ENCODE measurements around the gene CHST8.

CHST8 gene

DNA sequence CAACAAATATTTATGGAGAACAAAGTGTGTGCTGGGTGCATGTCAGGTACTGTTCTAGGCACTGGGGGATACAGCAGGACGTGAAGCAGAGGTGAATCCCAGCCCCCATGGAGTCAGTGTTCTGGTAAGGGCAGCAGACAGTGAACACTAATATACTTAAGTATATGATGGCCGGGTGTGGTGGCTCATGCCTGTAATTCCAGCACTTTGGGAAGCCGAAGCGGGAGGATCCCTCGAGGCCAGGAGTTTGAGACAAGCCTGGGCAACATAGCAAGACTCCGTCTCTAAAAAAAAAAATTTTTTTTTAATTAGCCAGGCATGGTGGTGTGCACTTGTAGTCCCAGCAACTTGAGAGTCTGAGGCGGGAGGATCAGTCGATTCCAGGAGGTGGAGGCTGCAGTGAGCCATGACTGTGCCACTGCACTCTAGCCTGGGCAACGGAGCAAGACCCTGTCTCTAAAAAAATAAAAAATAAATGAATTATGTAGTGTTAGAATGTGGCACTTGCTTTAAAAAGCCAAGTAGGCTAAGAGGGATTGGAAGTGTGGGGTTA, 22.6 kb downstream of the CHST8 start:
- Histone ChIP-seq H3K27me3 (ENCODE audit: low read length) (no peaks in the 10 kb centered on the region), H2AFZ (ENCODE audit: low read depth, low read length, severe bottlenecking) (no peak overlapping the region), H3K9me3 (ENCODE audit: insufficient read depth, low read length) (no peaks in the 10 kb centered on the region), H3K4me2 (ENCODE audit: low read depth, low read length, poor library complexity, severe bottlenecking) (no peak overlapping the region), H3K27ac (ENCODE audit: low read depth, low read length) (no peak overlapping the region), H3K9me2 (replicated peaks; ENCODE audit: insufficient read depth, low read length) (no peaks in the 10 kb centered on the region), H4K20me1 (ENCODE audit: low read depth, low read length) (no peaks in the 10 kb centered on the region), H3K9ac (ENCODE audit: low read length) (no peak overlapping the region), H3F3A (ENCODE audit: insufficient read depth) (no peaks in the 10 kb centered on the region), H3K4me3 (ENCODE audit: insufficient read depth, low read length, poor library complexity, severe bottlenecking) (no peak overlapping the region), H3K36me3 (ENCODE audit: low read length) (no peaks in the 10 kb centered on the region), H3K79me2 (ENCODE audit: insufficient read depth, low read length) (no peaks in the 10 kb centered on the region)
- TF ChIP-seq, protein P1, sequence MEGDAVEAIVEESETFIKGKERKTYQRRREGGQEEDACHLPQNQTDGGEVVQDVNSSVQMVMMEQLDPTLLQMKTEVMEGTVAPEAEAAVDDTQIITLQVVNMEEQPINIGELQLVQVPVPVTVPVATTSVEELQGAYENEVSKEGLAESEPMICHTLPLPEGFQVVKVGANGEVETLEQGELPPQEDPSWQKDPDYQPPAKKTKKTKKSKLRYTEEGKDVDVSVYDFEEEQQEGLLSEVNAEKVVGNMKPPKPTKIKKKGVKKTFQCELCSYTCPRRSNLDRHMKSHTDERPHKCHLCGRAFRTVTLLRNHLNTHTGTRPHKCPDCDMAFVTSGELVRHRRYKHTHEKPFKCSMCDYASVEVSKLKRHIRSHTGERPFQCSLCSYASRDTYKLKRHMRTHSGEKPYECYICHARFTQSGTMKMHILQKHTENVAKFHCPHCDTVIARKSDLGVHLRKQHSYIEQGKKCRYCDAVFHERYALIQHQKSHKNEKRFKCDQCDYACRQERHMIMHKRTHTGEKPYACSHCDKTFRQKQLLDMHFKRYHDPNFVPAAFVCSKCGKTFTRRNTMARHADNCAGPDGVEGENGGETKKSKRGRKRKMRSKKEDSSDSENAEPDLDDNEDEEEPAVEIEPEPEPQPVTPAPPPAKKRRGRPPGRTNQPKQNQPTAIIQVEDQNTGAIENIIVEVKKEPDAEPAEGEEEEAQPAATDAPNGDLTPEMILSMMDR (IDR thresholded peaks at IDR 0.05; ENCODE audit: insufficient read depth, low read length, poor library complexity, severe bottlenecking) = no peak
- TF ChIP-seq EZH2phosphoT487 (conservative IDR thresholded peaks at IDR 0.05; ENCODE audit: low read length) = no peak

DNA sequence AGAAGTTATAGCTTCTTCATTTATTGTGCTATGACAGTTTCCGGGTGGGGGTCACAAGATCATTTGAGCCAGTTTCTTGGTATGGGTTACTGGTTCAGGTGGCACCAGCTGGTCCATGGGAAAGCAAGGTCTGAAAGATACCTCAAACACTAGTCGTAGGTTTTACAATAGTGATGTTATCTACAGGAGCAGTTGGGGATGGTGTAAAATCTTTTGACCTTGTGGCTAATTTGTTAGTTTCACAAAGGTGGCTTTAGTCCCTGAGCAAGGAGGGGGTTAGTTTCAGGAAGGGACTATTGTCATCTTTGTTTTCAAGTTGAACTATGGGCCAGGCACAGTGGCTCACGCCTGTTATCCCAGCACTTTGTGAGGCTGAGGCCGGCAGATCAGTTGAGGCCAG, 24.6 kb downstream of the CHST8 start:
- Histone ChIP-seq H3K4me2 (ENCODE audit: low read depth, low read length, poor library complexity, severe bottlenecking) (no peak overlapping the region), H3F3A (ENCODE audit: insufficient read depth) (no peaks in the 10 kb centered on the region), H3K9me3 (ENCODE audit: insufficient read depth, low read length) (no peaks in the 10 kb centered on the region), H3K9me2 (replicated peaks; ENCODE audit: insufficient read depth, low read length) (no peaks in the 10 kb centered on the region), H3K27me3 (ENCODE audit: low read length) (no peaks in the 10 kb centered on the region), H2AFZ (ENCODE audit: low read depth, low read length, severe bottlenecking) (no peak overlapping the region), H4K20me1 (ENCODE audit: low read depth, low read length) (no peaks in the 10 kb centered on the region), H3K4me3 (ENCODE audit: insufficient read depth, low read length, poor library complexity, severe bottlenecking) (no peak overlapping the region), H3K27ac (ENCODE audit: low read depth, low read length) (no peak overlapping the region), H3K36me3 (ENCODE audit: low read length) (no peaks in the 10 kb centered on the region), H3K9ac (ENCODE audit: low read length) (no peak overlapping the region), H3K79me2 (ENCODE audit: insufficient read depth, low read length) (no peaks in the 10 kb centered on the region)
- TF ChIP-seq, protein P1 (IDR thresholded peaks at IDR 0.05; ENCODE audit: insufficient read depth, low read length, poor library complexity, severe bottlenecking) = no peak
- TF ChIP-seq EZH2phosphoT487 (conservative IDR thresholded peaks at IDR 0.05; ENCODE audit: low read length) = no peak

DNA sequence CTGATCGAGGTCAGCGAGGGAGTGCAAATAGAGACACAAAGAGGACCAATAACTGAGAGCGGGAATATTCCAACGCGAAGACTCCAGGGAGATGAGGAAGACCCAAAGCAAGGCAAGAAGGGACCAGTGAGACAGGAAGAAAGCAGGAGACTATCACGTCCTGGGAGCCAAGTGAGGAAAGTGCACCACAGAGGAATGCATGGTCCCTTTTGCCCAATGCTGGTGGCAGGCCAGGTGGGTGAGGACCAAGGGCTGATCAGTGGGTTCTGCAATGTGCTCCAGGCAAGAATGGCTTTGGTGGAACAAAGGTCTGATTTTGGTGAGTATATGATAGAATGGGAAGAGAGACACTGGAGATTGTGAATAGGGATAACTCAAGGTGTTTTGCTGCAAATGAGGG, 25.4 kb downstream of the CHST8 start:
- TF ChIP-seq, protein P1 (IDR thresholded peaks at IDR 0.05; ENCODE audit: insufficient read depth, low read length, poor library complexity, severe bottlenecking) = no peak
- no peak for TF ChIP-seq EZH2phosphoT487 (conservative IDR thresholded peaks at IDR 0.05; ENCODE audit: low read length)
- Histone ChIP-seq H3K4me2 (ENCODE audit: low read depth, low read length, poor library complexity, severe bottlenecking) (no peak overlapping the region), H3K27ac (ENCODE audit: low read depth, low read length) (no peak overlapping the region), H4K20me1 (ENCODE audit: low read depth, low read length) (no peaks in the 10 kb centered on the region), H3K9ac (ENCODE audit: low read length) (no peak overlapping the region), H3F3A (ENCODE audit: insufficient read depth) (no peaks in the 10 kb centered on the region), H3K79me2 (ENCODE audit: insufficient read depth, low read length) (no peaks in the 10 kb centered on the region), H3K4me3 (ENCODE audit: insufficient read depth, low read length, poor library complexity, severe bottlenecking) (no peak overlapping the region), H3K27me3 (ENCODE audit: low read length) (no peaks in the 10 kb centered on the region), H3K36me3 (ENCODE audit: low read length) (no peaks in the 10 kb centered on the region), H3K9me3 (ENCODE audit: insufficient read depth, low read length) (no peaks in the 10 kb centered on the region), H3K9me2 (replicated peaks; ENCODE audit: insufficient read depth, low read length) (no peaks in the 10 kb centered on the region), H2AFZ (ENCODE audit: low read depth, low read length, severe bottlenecking) (no peak overlapping the region)
